ENCODE data around the gene UPF3A.
A peak's percentile ranks its signal among the peaks of the same experiment; 100 is the strongest.
"Not testable (repeated sequence)": the region's sequence is repeated elsewhere in the genome, so short reads cannot be mapped to it uniquely, and the experiment has no call there.

The UPF3A gene

DNA sequence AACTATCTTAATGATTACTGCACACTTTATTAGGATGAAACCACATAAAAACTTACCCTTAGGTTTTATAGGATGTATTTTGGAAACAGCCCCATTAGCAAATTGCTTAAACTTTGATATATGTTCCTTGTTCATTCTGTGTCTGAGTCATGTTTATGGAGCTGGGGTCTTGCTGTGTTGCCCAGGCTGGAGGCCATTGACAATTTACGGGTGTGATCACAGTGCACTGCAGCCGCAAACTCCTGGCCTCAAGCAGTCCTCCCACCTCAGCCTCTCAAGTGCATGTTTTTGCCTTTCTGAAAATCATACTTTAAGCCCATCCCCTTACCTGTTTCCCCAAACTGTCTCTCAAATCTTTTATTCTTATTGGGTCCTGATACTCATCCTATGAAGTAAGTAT is 27.7 kb downstream of the UPF3A start:
- DNase-seq = no peak

DNA sequence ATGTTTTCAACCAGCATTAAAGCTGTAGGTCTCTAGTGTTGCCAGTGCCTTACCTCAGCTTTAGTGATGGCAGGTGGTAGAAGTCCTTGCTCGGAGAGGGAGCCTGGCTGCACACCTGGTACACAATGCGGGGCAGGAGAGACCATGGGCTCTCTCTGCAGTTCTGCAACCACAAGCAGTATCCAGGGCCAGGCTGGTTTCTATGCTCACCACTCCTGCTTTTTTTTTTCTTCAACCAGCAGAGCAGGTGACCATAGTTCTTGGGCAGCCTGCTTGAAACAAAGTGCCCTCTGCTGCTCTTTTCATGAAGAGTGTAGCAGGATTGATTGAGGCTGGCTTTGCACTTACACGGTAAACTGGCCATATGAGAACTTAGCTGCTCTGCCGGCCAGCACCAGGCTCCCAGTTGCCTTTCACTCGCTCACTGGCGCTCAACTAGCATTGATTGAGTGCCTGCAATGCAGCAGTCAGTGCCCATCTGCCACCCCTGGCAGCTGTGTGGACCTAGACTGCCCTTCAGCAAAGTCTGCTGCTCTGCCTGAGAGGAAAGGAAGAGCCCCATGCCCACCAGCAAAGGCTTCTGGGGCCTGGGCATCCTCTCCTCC is 28.5 kb downstream of the UPF3A start:
- no peak for DNase-seq

- DNase-seq = no peak
Measured at GRCh38 chr13:114310956-114311355, 29.6 kb downstream of the UPF3A start.

GRCh38 chr13:114311387-114311786 is 30.0 kb downstream of the UPF3A start:
- DNase-seq = no peak

DNA sequence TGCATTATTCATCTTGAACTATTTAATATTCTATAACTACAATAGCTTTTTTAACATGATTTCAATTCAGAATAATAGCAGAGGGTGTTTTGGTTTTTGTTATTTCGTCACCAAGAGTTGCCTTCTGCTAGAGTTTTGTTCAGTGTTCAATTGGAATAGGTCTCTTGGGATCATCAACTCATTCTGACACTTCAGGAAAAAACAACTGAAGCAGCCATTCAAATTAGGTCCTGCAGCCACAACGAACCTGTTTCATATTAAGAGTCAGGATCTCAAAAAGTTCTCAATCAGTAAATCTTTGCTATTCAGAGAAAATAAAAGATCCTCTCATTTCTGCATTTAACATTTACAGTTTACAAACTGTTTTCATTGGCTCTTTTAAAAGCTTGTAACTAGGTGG is 30.5 kb downstream of the UPF3A start:
- DNase-seq = no peak

- no peak for DNase-seq
Measured at GRCh38 chr13:114313061-114313860, 31.9 kb downstream of the UPF3A start.

DNA sequence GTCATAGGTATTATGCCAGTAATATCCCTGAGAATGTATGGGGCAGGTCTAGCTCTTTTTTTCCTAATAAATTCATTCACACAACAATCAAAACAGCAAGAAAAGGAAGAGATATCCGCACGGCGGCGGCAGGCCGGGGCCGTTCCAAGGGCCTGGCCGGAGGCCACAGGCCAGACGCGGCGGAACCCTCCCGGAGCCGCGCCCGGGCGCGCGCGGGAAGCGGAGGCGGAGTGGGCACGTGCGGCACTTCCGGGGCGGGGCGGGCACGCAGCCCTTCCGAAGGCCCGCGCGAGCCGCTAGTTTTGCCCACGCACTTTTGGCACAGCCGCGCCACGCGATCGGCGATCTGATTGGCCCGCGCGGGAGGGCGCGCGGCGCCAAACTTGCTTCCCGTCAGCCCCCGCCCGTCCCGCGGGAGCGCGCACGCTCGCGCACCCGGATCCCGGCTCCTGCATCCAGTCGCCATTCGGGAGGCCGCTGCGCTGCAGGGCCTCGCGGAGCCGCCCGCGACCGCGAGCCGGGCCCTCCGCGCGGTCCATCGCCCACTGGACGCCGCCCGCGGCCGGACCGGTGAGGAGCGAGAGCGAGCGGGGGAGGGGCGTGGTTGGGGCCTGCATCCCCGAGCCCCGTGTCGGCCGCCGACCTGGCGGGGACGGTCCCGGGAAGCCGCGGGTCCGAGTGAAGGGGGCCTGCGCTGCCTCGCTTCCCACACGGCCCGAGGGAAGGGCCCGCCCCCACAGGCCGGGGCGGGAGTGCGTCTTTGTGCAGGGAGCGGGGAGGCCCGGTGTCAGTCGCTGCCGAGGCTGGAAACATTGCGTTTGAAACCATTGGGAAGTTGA is 32.9 kb downstream of the UPF3A start, which contains the start of gene CHAMP1:
CHAMP1 (plus strand) TSS at position 430 of the 839 bp plus-strand sequence. CDS start 9,340 bp downstream, outside the sequence.
- DNase-seq = peak; percentile 87 to 90

DNA sequence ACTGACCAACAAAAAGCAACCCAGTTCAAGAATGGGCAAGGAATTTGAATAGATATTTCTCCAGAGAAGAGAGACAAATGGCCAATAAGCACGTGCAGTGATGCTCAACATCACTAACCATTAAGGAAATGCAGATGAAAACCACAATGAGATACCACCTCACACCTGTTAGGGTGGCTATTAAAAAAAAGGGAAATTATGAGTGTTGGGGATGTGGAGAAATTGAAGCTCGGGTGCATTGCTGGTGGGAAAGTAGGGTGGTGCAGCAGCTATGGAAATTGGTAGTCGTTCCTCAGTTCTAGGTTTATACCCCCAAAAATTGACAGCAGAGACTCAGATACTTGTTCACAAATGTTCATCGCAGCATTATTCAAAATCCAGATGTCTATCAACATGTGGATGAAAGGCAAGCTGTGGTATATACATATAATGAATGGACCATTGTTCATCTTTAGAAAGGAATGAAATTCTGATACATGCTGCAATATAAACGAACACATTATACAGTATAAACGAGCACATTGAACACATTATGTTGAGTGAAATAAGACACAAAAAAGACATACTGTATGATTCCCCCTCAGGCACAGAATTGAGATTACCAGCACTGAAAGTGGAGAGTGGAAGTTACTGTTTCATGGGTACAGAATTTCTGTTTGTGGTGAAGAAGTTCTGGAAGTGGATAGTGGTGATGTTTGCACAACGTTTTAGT is 33.8 kb downstream of the UPF3A start:
- no peak for DNase-seq

- no peak for DNase-seq
Measured at GRCh38 chr13:114318624-114319023, 37.2 kb downstream of the UPF3A start.

DNA sequence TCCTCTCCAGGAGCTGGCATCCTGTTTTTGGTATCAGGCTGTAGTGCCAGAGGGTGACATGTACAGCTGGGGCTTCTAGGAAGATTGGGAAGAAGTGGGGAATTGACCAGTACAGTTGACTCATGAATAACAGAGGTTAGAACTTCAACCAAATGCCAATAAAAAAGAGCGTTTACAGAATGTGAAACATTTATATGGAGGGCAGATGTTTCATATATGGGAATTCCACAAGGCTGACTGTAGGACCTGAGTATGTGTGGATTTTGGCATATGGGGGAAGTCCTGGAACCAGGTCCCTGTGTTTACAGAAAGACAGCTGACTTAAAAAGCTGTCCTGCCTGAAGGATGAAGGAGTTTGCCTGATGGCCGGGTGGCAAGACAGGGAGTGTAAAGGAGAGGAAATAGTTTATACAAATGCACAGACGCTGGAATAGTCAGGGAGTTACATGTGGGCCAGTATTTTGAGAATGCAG is 38.1 kb downstream of the UPF3A start:
- DNase-seq = no peak

GRCh38 chr13:114320065-114320464 is 38.7 kb downstream of the UPF3A start:
- no peak for DNase-seq

DNA sequence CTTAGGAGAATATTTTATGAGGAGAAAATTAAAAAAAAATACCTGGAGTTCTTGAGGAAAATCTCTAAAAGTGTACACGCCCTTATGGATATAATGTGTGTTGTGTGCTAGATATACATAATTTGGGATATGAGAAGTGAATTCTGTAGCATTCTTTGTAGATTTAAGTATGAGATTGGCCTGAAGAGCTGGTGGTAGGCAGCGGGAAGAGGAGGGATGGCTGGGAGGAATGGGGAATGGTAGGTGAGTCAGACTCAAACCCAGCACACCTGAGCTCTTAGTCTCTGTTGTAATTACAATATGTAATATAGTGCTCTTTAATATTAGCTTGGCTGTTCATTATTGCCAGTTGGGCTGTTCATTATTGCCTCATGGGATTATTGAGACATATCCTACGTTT is 39.9 kb downstream of the UPF3A start:
- no peak for DNase-seq

DNA sequence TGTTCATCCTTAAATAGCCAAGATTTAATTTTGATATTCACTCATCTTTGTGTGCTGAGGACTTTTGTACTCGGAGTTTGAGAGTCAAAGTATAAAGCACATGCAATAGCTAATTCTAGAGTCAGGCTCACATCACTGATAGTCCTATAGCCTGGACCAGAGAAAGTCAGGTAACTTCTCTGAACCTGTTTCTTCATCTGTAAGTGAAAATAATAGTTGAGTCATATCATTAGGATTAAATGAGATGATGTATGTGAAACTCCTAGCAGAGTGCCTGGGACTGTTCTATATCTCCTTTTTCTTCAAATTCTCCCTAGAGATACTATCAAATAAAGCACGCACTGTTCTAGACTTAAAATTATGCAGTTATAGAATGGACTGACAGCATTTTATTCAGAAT is 41.9 kb downstream of the UPF3A start:
- DNase-seq = no peak

- no peak for DNase-seq
Measured at GRCh38 chr13:114324334-114324733, 42.9 kb downstream of the UPF3A start.

DNA sequence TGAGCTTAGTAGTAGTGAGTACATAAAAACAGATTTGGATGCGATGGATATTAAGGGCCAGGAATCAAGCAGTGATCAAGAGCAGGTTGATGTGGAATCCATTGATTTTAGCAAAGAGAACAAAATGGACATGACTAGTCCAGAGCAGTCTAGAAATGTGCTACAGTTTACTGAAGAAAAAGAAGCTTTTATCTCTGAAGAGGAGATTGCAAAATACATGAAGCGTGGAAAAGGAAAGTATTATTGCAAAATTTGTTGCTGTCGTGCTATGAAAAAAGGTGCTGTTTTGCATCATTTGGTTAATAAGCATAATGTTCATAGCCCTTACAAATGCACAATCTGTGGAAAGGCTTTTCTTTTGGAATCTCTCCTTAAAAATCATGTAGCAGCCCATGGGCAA is 44.3 kb downstream of the UPF3A start:
- DNase-seq = no peak

- DNase-seq = no peak
Measured at GRCh38 chr13:114328034-114328433, 46.6 kb downstream of the UPF3A start.

DNA sequence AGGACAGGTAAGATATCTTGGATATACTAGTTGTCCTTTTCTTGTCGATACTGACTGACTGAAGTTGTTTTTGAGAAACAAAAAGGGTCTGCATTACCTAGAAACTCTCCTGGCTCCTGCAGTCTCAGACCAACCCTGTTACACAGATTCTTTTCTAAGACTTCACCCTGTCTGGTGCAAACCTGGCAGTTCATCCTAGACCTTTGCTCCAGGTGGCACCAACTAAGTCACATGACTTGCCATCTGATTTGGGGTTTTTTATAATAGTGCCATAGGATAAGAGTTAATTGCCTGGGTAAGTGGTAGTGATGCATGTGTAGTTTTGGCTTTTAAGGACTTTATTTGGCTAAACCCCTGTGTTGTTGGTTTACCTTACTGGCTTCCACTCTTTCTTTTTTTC is 47.2 kb downstream of the UPF3A start:
- DNase-seq = no peak

DNA sequence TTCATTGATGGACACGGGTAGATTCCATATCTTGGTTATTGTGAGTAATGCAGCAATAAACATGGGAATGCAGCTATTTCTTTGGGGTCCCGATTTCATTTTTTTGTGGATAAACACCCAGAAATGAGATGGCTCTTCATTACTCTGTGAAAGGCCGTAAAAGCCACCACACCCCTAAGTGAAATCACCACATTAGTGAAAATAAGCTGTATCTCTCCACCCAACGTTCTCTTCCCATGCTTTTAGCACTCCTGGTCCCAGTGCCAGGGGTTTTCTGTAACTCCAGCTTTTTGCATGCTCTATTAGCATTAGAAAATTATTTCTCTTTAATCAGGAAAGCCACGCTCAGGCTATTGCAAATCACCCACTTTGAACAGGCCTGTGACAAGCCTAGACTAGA is 48.7 kb downstream of the UPF3A start:
- DNase-seq = no peak

- DNase-seq = not testable (repeated sequence)
Measured at GRCh38 chr13:114333881-114334280, 52.5 kb downstream of the UPF3A start.

- DNase-seq = no peak
Measured at GRCh38 chr13:114334305-114335053, 53.1 kb downstream of the UPF3A start.

- DNase-seq = not testable (repeated sequence)
Measured at GRCh38 chr13:114336457-114336856, 55.1 kb downstream of the UPF3A start.

- no peak for DNase-seq
Measured at GRCh38 chr13:114338959-114339358, 57.6 kb downstream of the UPF3A start.

Measured in hippocampal formation (tissue), 2 donors.